Ectodermal cell (in vitro differentiated cells): Measurements from ENCODE around the gene CYP2B6.
"Not testable (repeated sequence)": the region's sequence is repeated elsewhere in the genome, so short reads cannot be mapped to it uniquely, and the experiment has no call there.

Experiments
- H3K27ac ChIP-seq: 2 replicates; pipeline ENCODE4 v1.7.0; 2013; ENCODE audit warnings: mild to moderate bottlenecking, low read depth, low read length; ENCODE audit not compliant: insufficient read depth, poor library complexity, severe bottlenecking
- H3K27me3 ChIP-seq: 2 replicates; pipeline ENCODE4 v1.7.0; 2013; ENCODE audit warnings: mild to moderate bottlenecking, low read length; ENCODE audit not compliant: insufficient read depth, control insufficient read depth, poor library complexity, severe bottlenecking
- H3K36me3 ChIP-seq: one replicate; pipeline ENCODE4 v1.7.0; 2013; ENCODE audit warnings: low read length; ENCODE audit not compliant: control insufficient read depth, insufficient read depth
- H3K4me1 ChIP-seq: one replicate; pipeline ENCODE4 v1.7.0; 2013; ENCODE audit warnings: low read length; ENCODE audit not compliant: control insufficient read depth, insufficient read depth
- H3K4me3 ChIP-seq: 2 replicates; pipeline ENCODE4 v1.7.0; 2013; ENCODE audit warnings: low read depth, low read length, control low read depth; ENCODE audit not compliant: insufficient read depth
- H3K9me3 ChIP-seq: 2 replicates; pipeline ENCODE4 v1.7.0; 2013; ENCODE audit warnings: mild to moderate bottlenecking, low read length, moderate library complexity; ENCODE audit not compliant: control insufficient read depth
- WGBS, 2 experiments: methylation state at CpG; one replicate each; pipeline ENCODE4 v1.1.7; 2013; ENCODE audit warnings: missing lambda C conversion rate in 2 of 2; 5-methylcytosine and 5-hydroxymethylcytosine counted together

Gene CYP2B6

DNA sequence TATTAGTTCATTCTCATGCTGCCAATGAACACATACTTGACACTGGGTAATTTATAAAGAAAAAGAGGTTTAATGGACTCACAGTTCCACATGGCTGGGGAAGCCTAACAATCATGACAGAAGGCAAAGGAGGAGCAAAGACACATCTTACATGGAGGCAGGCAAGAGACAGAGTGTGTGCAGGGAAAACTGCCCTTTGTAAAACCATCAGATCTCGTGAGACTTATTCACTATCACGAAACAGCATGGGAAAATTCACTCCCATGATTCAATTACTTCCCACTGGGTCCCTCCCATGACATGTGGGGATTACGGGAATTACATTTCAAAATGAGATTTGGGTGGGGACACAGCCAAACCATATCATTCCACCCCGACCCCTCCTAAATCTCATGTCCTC, 11.3 kb upstream of the CYP2B6 start:
- not testable (repeated sequence) for H3K36me3 ChIP-seq, H3K27ac ChIP-seq, H3K4me1 ChIP-seq, H3K9me3 ChIP-seq, H3K4me3 ChIP-seq, H3K27me3 ChIP-seq
- WGBS, 2 experiments: 88 to 93% methylated on average over 4 of the region's 4 CpGs

DNA sequence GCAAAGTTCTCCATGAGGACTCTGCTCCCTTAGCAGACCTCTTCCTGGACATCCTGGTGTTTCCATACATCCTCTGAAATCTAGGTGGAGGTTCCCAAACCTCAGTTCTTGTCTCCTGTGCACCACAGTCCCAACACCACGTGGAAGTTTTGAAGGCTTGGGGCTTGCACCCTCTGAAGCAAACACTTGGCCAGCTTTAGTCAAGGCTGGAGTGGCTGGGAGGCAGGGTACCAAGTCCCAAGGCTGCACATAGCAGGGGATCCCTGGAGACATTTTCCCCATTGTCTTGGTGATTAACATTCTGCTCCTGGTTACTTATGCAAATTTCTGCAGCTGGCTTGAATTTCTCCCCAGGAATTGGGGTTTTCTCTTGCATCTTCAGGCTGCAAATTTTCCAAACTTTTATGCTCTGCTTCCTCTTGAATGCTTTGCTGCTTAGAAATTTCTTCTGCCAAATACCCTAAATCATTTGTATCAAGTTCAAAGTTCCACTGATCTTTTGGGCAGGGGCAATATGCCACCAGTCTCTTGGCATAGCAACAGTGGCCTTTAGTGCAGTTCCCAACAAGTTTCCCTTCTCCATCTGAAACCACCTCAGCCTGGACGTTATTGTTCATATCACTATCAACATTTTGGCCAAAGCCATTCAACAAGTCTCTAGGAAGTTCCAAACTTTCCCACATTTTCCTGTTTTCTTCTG, 10.2 kb upstream of the CYP2B6 start:
- H3K27ac ChIP-seq: not testable (repeated sequence)

DNA sequence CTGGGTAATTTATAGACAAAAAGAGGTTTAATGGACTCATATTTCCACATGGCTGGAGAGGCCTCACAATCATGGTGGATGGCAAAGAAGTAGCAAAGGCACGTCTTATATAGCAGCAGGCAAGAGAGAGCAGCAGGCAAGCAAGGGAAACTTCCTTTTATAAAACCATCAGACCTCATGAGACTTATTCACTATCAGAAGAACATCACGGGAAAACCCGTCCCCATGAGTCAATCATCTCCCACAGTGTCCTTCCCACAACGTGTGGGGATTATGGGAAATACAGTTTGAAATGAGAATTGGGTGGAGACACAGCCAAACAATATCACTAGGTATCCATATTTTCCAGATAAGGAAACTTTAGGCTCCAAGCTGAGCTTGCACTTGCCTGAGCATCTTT, 9.5 kb upstream of the CYP2B6 start:
- H3K27ac ChIP-seq: no peak overlapping the region
- H3K4me3 ChIP-seq: no peak overlapping the region
- H3K36me3 ChIP-seq: no peaks in the 10 kb centered on the region
- H3K4me1 ChIP-seq: no peaks in the 10 kb centered on the region
- H3K27me3 ChIP-seq: no peaks in the 10 kb centered on the region
- WGBS, 2 experiments: 56 to 83% methylated on average over 3 of the region's 4 CpGs
- no peaks in the 10 kb centered on the region for H3K9me3 ChIP-seq

More for the DNA sequence above, 10.2 kb upstream of the CYP2B6 start:
- H3K9me3 ChIP-seq, H3K4me3 ChIP-seq, H3K27me3 ChIP-seq, H3K4me1 ChIP-seq, H3K36me3 ChIP-seq: not testable (repeated sequence)
- WGBS, 2 experiments: 23 to 34% methylated on average over 2 of the region's 2 CpGs

DNA sequence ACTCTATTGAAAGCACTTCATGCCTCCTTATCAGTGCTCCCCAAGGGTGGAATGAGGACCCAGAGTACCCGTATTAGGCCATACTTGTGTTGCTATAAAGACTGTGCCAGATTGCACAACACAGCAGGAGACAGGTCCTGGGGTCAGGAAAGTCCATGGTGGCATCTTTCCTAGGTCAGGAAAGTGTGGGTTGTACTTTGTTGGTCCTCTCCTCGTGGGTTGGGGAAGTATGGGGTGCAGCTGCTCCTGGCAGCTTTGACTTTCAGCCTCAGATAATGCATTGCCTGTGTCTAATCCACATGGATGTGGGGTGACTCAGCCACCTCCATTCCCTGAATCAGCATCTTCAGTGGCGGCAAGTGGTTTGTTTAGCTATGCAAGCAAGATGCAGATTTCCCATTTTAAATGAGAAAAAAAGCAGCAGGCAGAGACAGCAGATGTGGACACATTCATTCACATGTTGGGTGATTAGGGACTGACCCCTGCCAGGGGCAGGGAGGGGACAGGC, 8.4 kb upstream of the CYP2B6 start:
- H3K4me1 ChIP-seq: no peaks in the 10 kb centered on the region
- no peaks in the 10 kb centered on the region for H3K9me3 ChIP-seq
- WGBS, 2 experiments: 30 to 42% methylated on average over 3 of the region's 3 CpGs
- no peak overlapping the region for H3K27ac ChIP-seq
- H3K27me3 ChIP-seq: no peaks in the 10 kb centered on the region
- H3K4me3 ChIP-seq: no peak overlapping the region
- no peaks in the 10 kb centered on the region for H3K36me3 ChIP-seq

DNA sequence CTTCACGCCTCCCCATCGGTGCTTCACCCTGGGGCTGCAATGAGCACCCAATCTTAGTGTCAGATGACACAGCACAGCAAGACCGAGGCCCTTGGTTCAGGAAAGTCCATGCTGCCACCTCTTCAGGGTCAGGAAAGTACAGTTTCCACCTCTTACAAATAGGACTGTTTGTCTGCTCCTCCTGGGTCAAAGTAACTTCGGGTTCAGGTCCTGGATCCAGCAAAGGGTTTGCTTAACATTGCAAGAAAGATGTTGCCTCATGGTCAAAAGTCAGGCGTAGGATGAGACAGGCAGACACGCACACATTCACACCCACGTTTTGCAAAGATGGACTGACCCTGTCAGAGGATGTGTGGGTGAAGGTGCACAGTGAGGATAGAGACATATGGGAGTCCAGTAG, 1.6 kb upstream of the CYP2B6 start:
- Histone ChIP-seq H3K27me3 (no peaks in the 10 kb centered on the region), H3K4me1 (no peaks in the 10 kb centered on the region), H3K9me3 (no peaks in the 10 kb centered on the region), H3K4me3 (no peak overlapping the region), H3K36me3 (no peaks in the 10 kb centered on the region), H3K27ac (no peak overlapping the region)
- 94 to 97% methylated on average over 7 of the region's 7 CpGs for WGBS, 2 experiments

DNA sequence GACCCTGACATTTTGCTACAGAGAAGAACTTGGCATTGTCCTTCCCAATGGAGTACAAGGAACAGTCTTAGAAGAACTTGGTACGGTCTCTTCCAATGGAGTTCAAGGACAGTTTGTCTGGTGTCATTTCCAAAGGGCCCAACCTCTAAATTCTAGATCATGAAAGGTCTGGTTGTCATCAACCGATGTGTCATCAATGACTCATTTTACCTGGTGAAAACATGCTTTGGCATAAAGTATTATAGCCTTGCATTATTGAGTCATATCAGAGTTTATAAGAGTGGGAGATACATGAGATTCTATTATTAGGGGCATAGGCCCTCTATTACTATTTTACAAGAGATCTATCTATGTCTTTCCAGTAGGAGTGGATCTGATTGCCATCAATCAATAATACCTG, 4.3 kb downstream of the CYP2B6 start:
- Histone ChIP-seq H3K9me3 (no peaks in the 10 kb centered on the region), H3K4me1 (no peaks in the 10 kb centered on the region), H3K36me3 (no peaks in the 10 kb centered on the region), H3K27me3 (no peaks in the 10 kb centered on the region), H3K4me3 (no peak overlapping the region), H3K27ac (no peak overlapping the region)
- 93 to 94% methylated on average over 2 of the region's 2 CpGs for WGBS, 2 experiments

DNA sequence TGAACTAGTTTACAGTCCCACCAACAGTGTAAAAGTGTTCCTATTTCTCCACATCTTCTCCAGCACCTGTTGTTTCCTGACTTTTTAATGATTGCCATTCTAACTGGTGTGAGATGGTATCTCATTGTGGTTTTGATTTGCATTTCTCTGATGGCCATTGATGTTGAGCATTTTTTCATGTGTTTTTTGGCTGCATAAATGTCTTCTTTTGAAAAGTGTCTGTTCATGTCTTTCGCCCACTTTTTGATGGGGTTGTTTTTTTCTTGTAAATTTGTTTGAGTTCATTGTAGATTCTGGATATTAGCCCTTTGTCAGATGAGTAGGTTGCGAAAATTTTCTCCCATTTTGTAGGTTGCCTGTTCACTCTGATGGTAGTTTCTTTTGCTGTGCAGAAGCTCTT, 7.9 kb downstream of the CYP2B6 start:
- not testable (repeated sequence) for H3K4me1 ChIP-seq, H3K4me3 ChIP-seq, H3K27me3 ChIP-seq, H3K27ac ChIP-seq, H3K9me3 ChIP-seq, H3K36me3 ChIP-seq
- no CpG with 5 or more reads among the region's 2 CpGs for WGBS, 2 experiments

DNA sequence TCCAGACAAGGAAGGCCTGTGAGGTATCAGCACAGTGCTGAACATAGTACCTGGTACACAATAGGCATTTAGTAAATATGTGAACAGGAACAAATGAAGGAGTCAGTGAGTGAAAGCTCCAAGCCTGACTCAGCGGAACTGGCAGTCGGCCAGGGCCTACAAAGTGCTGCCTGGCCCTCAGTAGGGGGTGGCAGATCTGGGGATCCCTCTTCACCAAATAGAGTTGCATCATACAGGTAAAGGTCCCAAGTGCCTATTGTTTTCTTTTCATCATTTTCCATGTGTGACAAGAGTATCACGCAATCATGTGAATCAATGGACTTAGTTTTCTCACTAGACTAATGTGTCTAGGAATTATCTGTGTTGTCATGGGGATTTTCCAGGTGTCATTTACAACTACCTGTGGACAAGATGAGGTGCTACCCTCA, 9.2 kb downstream of the CYP2B6 start:
- Histone ChIP-seq H3K27ac (no peak overlapping the region), H3K4me3 (no peak overlapping the region), H3K36me3 (no peaks in the 10 kb centered on the region), H3K27me3 (no peaks in the 10 kb centered on the region), H3K4me1 (no peaks in the 10 kb centered on the region), H3K9me3 (no peaks in the 10 kb centered on the region)
- WGBS, 2 experiments: 93 to 96% methylated on average over 3 of the region's 3 CpGs

DNA sequence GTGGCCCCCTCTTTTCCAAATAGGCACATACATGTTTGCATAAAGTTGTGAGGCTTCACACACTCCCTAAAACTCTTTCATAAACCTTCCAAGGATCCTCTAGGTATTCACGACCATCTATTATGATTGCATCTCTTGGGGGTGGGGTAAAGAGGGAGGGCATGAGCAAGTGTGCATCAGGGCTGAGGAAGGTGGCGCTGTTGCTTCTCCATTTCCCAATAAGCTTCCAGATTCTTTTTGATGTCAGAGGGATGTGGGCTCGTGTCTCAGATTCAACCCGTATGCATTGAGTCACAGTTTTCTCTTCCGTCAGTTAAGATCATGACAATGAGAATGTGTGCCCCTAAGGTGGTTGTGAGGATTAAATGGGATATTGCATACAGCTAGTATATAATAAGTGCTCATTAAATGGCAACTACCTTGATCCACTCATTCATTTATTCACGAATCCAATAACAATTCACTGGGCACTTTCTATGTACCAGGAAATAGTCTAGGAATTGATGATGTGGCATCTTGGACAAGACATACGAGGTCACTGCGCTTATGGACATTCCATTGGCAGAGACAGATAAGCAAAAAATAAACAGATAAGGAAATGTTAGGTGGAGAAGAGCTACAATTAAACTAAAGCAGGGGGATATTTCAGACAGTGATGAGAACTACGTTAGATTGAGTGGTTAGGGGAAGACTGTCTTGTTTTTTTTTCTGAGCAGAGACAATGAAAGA, 10.3 kb downstream of the CYP2B6 start:
- Histone ChIP-seq H3K36me3 (no peaks in the 10 kb centered on the region), H3K27ac (no peak overlapping the region), H3K9me3 (no peaks in the 10 kb centered on the region), H3K27me3 (no peaks in the 10 kb centered on the region), H3K4me1 (no peaks in the 10 kb centered on the region), H3K4me3 (no peak overlapping the region)
- WGBS, 2 experiments: 91 to 92% methylated on average over 9 of the region's 9 CpGs

DNA sequence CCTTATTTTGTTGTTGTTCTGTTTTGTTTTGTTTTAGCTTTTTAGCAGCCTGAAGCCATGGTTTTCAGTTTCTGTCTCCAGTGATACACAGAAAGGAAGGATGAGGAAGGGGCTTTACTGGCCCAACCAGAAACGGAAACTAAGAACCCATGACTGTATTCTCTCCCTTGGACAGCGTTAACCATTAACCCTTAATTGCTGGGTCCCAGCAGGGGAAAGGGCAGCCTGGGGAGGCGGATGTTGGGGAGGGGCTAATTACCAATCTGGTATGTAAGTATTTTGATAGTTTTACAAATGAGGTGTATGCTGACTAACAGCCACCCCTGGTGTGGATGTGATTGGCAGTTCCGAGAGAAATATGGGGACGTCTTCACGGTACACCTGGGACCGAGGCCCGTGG, 12.6 kb downstream of the CYP2B6 start:
- H3K27me3 ChIP-seq, H3K36me3 ChIP-seq, H3K27ac ChIP-seq, H3K4me1 ChIP-seq, H3K4me3 ChIP-seq, H3K9me3 ChIP-seq: not testable (repeated sequence)
- WGBS, 2 experiments: 85 to 89% methylated on average over 7 of the region's 8 CpGs
